Endothelial cell of umbilical vein (primary cell): ENCODE results near the gene SLC2A6.

Experiments used
- EZH2 ChIP-seq: IDR thresholded peaks from 2 replicates; pipeline ENCODE4 v1.6.1; 2012; ENCODE audit warnings: borderline replicate concordance, low read depth, mild to moderate bottlenecking, moderate library complexity, low read length, inconsistent platforms; ENCODE audit not compliant: severe bottlenecking
- POLR2A ChIP-seq: IDR thresholded peaks from 2 replicates; pipeline ENCODE4 v1.6.1; 2012; ENCODE audit warnings: low read depth, mild to moderate bottlenecking, control low read depth, low read length
- TF ChIP-seq, protein P1 (sequence below), 2 donors: IDR thresholded peaks; 1 replicate in 1 of 2; 2 replicates in 1 of 2; pipeline ENCODE4 v1.5.1; 2011; ENCODE audit warnings: low read length in 2 of 2, mild to moderate bottlenecking in 2 of 2, moderate library complexity in 2 of 2, control low read depth in 1 of 2, inconsistent platforms in 1 of 2, low read depth in 1 of 2; ENCODE audit not compliant: insufficient read depth in 1 of 2; ENCODE audit errors: extremely low read depth in 1 of 2
- TF ChIP-seq, protein P2 (sequence below): IDR thresholded peaks from 2 replicates; pipeline ENCODE4 v1.6.1; 2011; ENCODE audit not compliant: insufficient read depth, insufficient read length

DNA sequence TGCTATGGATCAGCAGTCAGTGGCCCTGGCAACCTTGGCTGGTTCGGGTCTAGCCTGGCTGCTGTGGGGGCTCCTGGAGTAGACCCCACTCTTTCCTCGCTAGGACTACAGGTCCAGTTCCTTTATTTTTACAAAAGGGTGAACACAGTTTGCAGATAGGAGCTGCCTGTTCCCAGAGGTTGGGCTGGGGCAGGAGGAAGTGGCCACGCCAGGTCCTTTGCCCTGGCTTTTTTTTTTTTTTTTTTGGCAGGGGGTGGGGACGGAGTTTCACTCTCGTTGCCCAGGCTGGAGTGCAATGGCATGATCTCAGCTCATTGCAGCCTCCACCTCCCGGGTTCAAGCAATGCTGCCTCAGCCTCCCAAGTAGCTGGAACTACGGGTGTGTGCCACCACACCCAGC lies 7.9 kb downstream of the SLC2A6 start:
- TF ChIP-seq, protein P1, sequence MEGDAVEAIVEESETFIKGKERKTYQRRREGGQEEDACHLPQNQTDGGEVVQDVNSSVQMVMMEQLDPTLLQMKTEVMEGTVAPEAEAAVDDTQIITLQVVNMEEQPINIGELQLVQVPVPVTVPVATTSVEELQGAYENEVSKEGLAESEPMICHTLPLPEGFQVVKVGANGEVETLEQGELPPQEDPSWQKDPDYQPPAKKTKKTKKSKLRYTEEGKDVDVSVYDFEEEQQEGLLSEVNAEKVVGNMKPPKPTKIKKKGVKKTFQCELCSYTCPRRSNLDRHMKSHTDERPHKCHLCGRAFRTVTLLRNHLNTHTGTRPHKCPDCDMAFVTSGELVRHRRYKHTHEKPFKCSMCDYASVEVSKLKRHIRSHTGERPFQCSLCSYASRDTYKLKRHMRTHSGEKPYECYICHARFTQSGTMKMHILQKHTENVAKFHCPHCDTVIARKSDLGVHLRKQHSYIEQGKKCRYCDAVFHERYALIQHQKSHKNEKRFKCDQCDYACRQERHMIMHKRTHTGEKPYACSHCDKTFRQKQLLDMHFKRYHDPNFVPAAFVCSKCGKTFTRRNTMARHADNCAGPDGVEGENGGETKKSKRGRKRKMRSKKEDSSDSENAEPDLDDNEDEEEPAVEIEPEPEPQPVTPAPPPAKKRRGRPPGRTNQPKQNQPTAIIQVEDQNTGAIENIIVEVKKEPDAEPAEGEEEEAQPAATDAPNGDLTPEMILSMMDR (IDR thresholded peaks at IDR 0.05; ENCODE audit: extremely low read depth in 1 of 2, insufficient read depth in 1 of 2, low read depth in 1 of 2, low read length in 2 of 2): no peak
- TF ChIP-seq, protein P2, sequence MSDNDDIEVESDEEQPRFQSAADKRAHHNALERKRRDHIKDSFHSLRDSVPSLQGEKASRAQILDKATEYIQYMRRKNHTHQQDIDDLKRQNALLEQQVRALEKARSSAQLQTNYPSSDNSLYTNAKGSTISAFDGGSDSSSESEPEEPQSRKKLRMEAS: no peak
- no peak for TF ChIP-seq POLR2A
- TF ChIP-seq EZH2: no peak
